ENCODE measurements around the gene GRHL1. TPM values are rescaled to one million over a fixed set of nuclear protein-coding genes. Genes with fewer than 3 reads are reported as not detected.

GRHL1 gene
- total and polyA plus RNA-seq, 2 of the 8 experiments (the other 6 are each of a cell fraction or from before 2014, with no cell fraction given): 1.3 to 3.6 TPM

DNA sequence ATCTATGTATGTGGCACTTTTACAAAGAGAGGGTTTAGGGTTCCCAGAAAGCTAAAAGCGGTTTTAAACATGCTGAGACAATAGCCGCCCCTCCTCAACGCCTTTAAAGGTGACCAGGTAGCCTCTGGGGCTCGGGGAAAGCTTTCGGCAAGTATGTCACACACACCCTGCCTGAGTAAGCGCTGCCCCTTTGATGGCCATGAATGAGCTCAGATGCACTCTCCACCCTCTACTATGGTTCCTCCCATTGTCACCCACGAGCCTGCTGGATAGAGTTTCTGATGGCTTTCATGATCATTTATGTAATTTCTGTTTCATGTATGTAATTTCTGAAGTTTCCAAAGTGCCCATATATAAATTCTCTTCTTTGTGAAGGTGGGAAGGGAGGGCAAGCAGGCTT is 44.1 kb upstream of the GRHL1 start:
- ChIA-PET POLR2A (ENCODE audit: partially characterized antibody) (no interaction called here), CTCF (ENCODE audit: partially characterized antibody) (interaction anchor here (0.6 to 1.1 kb wide), 3 partner anchors 8 to 93 kb away, joined by 3 read pairs; no protein-coding TSS in a partner anchor)
- H3K4ac ChIP-seq (replicated peaks; ENCODE audit: insufficient read length, low read depth, low read length): no peak overlapping the region
- 91% methylated on average over 7 of the region's 7 CpGs; no CpG with 5 or more reads in 1 of the 2 experiments for WGBS, 2 experiments (ENCODE audit: extremely low coverage in 1 of 2, insufficient coverage in 1 of 2, insufficient read length in 1 of 2, insufficient replicate concordance in 2 of 2, low coverage in 1 of 2, low lambda C conversion rate in 2 of 2, missing lambda C conversion rate in 1 of 2)
- FAIRE-seq (no peak), DNase-seq (ENCODE audit: low read depth in 1 of 2, low spot score in 2 of 2) (no peak)
- H4K20me1 ChIP-seq (replicated peaks in 1 of 2; ENCODE audit: control insufficient read depth in 1 of 2, insufficient read depth in 2 of 2, low read length in 2 of 2): no peaks in the 10 kb centered on the region
- H4K5ac ChIP-seq (ENCODE audit: insufficient read length, low read depth, low read length): no peak overlapping the region
- peaks cover 0 to 7% (median 2%) of the 10 kb centered on the region in 4 experiments; a peak in 2 of 8 replicates for H3K36me3 ChIP-seq (ENCODE audit: control insufficient read depth in 2 of 4, insufficient read depth in 4 of 4, low read length in 3 of 4)
- no peaks in the 10 kb centered on the region for H3K79me1 ChIP-seq (ENCODE audit: low read depth, low read length)
- no peak overlapping the region for H3K56ac ChIP-seq (replicated peaks; ENCODE audit: insufficient read length, low read depth, low read length)
- H3K27ac ChIP-seq (ENCODE audit: low read depth, low read length): no peak overlapping the region
- H4K8ac ChIP-seq (ENCODE audit: extremely low read depth, insufficient read depth, low read length): no peak overlapping the region
- no peaks in the 10 kb centered on the region for H3K9me3 ChIP-seq (ENCODE audit: insufficient read depth in 2 of 2, low read depth in 1 of 2, low read length in 1 of 2)
- no peak overlapping the region for H3K18ac ChIP-seq (ENCODE audit: extremely low read depth, low read length)
- no peak overlapping the region for H3K14ac ChIP-seq (ENCODE audit: insufficient read length)
- H3K4me2 ChIP-seq (ENCODE audit: insufficient read depth in 1 of 2, low read depth in 2 of 2, low read length in 2 of 2): no peak overlapping the region
- H3K9ac ChIP-seq (replicated peaks in 1 of 4; ENCODE audit: extremely low read depth in 1 of 4, low read depth in 3 of 4, low read length in 3 of 4): no peak overlapping the region
- no peak overlapping the region for H2AK5ac ChIP-seq (ENCODE audit: low read depth, low read length)
- no peak overlapping the region for H2BK15ac ChIP-seq (ENCODE audit: low read length)
- H3K4me1 ChIP-seq (replicated peaks in 1 of 4; ENCODE audit: control insufficient read depth in 3 of 4, insufficient read depth in 4 of 4, low read length in 3 of 4): no peaks in the 10 kb centered on the region; a peak in 1 of 7 replicates
- no peak overlapping the region for H2BK20ac ChIP-seq (ENCODE audit: low read length)
- no peaks in the 10 kb centered on the region for H3K23me2 ChIP-seq (ENCODE audit: low read depth, low read length)
- no peak overlapping the region for H4K91ac ChIP-seq (replicated peaks; ENCODE audit: insufficient read length, low read length)
- no peak overlapping the region for H2BK5ac ChIP-seq (ENCODE audit: low read depth, low read length)
- H3K79me2 ChIP-seq (ENCODE audit: control insufficient read depth in 1 of 2, insufficient read depth in 2 of 2, low read length in 2 of 2): no peaks in the 10 kb centered on the region
- no peak overlapping the region for H3K23ac ChIP-seq (ENCODE audit: insufficient read length)
- H3K27me3 ChIP-seq (replicated peaks in 1 of 4; ENCODE audit: control insufficient read depth in 3 of 4, extremely low read depth in 1 of 4, insufficient read depth in 3 of 4, low read length in 3 of 4): no peaks in the 10 kb centered on the region
- no peak overlapping the region for H2AFZ ChIP-seq (ENCODE audit: low read length)
- H2BK120ac ChIP-seq (replicated peaks; ENCODE audit: low read depth, low read length): no peak overlapping the region
- no peak overlapping the region for H2BK12ac ChIP-seq (ENCODE audit: low read depth, low read length)
- no peak overlapping the region for H3K4me3 ChIP-seq (ENCODE audit: extremely low read depth in 1 of 4, insufficient read depth in 2 of 4, low read depth in 3 of 4, low read length in 4 of 4)
- TF ChIP-seq JUN (IDR thresholded peaks at IDR 0.05; ENCODE audit: low read depth, low read length) (no peak), EGR1 (IDR thresholded peaks at IDR 0.05; ENCODE audit: borderline replicate concordance, low read depth, low read length) (no peak), RAD21 (IDR thresholded peaks at IDR 0.05 in 1 of 2, conservative IDR thresholded peaks at IDR 0.05 in 1 of 2; ENCODE audit: low read depth in 2 of 2, low read length in 2 of 2) (no peak), SP2 (IDR thresholded peaks at IDR 0.05; ENCODE audit: low read length) (no peak), MAFK (IDR thresholded peaks at IDR 0.05; ENCODE audit: low read depth, low read length) (no peak), TAF1 (IDR thresholded peaks at IDR 0.05; ENCODE audit: low read depth, low read length) (no peak), TCF12 (IDR thresholded peaks at IDR 0.05; ENCODE audit: low read depth, low read length) (no peak), FOSL1 (IDR thresholded peaks at IDR 0.05; ENCODE audit: insufficient read depth, low read depth, low read length) (no peak), TBP (IDR thresholded peaks at IDR 0.05; ENCODE audit: low read depth, low read length) (no peak), CREB1 (IDR thresholded peaks at IDR 0.05) (no peak), BACH1 (IDR thresholded peaks at IDR 0.05; ENCODE audit: low read length) (no peak), NANOG (IDR thresholded peaks at IDR 0.05; ENCODE audit: insufficient read depth, low read depth, low read length, poor library complexity, severe bottlenecking) (no peak), SRF (IDR thresholded peaks at IDR 0.05; ENCODE audit: low read depth, low read length) (no peak), POLR2A (IDR thresholded peaks at IDR 0.05; ENCODE audit: control extremely low read depth in 1 of 2, low read depth in 2 of 2, low read length in 2 of 2) (no peak), POLR2AphosphoS5 (IDR thresholded peaks at IDR 0.05; ENCODE audit: low read depth, low read length) (no peak)
- TF ChIP-seq, protein P1, sequence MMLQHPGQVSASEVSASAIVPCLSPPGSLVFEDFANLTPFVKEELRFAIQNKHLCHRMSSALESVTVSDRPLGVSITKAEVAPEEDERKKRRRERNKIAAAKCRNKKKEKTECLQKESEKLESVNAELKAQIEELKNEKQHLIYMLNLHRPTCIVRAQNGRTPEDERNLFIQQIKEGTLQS (IDR thresholded peaks at IDR 0.05; ENCODE audit: insufficient read depth, low read depth, low read length): no peak

Measured in H1 (cell line).